GM21367 (cell line): ENCODE measurements around the gene DCPS.
A peak's percentile ranks its signal among the peaks of the same experiment; 100 is the strongest.
"Not testable (repeated sequence)": the region's sequence is repeated elsewhere in the genome, so short reads cannot be mapped to it uniquely, and the experiment has no call there.

Source experiments
- ATAC-seq: cut with Tn5 transposase; IDR thresholded peaks from one replicate; pipeline ENCODE4 v1.9.1; 2021; ENCODE audit not compliant: unreplicated experiment

Gene DCPS

DNA sequence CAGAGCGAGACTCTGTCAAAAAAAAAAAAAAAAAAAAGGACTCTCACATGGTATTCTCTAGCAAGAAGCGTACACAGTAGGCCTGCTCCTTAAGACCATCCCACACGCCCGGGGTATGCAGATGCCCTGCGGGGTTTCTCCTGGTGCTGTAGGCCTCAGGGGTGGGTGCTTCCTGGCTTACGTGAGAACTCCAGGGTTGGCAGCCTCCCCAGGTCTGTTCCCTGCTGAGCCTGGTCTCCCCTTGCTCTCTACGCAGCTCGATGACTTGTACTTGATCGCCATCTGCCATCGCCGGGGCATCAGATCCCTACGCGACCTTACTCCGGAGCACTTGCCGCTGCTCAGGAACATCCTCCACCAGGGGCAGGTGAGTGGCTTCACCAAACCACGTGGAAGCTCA lies 39.2 kb downstream of the DCPS start:
- ATAC-seq: no peak

DNA sequence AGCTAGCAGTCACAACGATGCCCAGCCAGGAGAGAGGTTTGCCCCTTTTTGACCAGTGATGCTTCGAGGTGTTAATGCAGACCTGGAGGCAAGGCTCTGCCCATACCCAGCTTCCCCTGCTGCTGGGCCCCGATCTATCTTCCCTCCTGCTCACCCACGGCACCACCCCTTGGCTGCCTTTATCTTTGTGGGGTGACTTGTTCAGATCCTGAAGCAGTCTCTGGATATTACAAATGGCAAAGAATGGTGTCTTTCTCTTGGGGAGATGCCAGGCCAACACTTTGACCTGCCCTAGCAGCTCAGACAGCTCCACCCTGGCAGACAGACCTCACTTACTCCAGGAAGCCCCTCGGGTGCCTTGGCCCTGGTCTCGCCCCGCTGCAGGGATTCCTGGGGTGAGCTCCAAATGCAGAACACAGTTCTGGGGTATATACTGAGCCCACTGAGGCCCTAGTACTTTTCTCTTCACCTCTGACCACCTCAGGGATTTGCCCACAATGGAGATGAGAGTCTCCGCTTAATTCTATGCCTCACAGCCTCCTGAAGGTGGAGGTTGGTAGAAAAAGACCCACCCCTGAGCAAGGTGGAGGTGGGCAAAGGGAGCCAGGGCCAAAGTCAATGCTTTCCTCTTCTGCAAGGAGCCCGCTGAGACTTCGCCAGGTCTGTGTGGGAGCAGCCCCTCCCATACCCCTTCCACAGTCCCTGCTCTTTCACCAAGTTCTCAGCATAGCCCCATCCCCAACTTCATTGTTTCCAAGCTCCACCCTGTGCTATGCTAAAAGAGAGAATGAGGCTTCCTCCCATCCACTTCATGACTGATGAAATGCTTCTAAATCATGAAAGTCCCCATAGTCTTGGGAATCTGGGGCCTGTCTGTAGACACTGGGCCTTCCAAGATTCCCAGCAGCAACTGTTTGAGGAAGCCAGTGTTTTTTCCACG lies 40.6 kb downstream of the DCPS start:
- no peak for ATAC-seq

DNA sequence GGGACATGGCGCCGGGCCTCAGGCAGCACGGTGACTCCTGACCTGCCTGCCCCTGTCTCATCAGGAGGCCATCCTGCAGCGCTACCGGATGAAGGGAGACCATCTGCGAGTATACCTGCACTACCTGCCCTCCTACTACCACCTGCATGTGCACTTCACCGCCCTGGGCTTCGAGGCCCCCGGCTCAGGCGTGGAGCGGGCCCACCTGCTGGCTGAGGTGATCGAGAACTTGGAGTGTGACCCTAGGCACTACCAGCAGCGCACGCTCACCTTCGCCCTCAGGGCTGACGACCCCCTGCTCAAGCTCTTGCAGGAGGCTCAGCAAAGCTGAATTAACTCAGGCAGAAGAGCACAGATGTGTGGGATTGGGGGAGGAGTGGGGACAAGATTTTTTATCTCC lies 41.4 kb downstream of the DCPS start:
- ATAC-seq: no peak

DNA sequence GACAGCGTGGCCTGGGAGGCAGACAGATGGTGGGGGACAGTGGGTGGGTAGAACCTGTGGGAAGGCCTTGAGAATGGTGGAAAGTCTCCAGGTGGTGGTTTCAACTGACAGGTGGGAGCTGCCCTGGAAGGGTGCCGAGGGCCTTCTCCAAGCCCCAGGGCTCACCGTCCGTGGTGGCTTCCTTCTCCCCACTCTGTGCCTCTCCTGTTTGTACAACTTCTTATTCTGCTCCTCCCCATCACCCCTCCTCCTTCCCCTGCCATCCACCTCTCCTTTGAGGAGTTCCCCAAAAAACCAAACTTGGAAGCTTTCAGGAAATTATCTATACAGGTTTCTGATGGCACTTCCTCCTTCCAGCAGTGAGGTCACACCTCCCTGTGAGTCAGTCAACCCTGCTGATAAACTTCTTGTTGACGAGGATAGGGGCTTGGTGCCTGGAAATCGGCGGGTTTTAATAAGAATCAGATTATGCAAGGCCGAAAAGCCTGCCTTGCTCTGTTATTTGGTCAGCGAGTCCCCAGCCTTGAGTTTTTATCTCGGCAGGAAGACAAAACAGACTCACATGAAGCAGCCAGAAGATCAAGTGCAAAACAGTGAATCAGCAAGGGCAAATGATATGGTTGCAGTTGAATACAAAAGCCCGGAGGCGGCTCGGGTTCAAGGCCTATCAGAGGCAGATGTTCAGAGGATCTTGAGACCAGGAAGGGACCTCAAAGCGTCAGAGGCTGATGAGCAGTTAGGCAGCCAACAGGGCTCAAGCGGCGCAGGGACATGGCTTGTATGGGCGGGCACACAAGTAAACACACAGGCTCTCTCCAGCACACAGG lies 42.1 kb downstream of the DCPS start:
- ATAC-seq: no peak

DNA sequence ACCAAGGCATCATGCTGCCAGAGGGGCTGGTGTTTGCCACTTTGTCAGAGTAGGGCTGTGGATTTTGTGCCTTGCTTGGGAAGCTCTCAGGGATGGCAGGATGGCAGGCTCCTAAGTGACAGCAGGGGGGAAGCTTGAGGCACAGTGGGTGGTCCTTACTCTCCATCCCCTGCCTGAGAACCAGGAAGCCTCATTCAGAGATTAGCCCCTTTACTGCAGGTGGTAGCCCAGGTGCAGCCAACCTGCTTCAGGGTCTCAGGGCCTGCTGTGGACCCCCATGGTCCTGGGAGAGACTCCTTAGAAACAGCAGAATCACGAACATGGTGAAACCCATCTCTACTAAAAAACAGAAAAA lies 42.7 kb downstream of the DCPS start:
- ATAC-seq: no peak

DNA sequence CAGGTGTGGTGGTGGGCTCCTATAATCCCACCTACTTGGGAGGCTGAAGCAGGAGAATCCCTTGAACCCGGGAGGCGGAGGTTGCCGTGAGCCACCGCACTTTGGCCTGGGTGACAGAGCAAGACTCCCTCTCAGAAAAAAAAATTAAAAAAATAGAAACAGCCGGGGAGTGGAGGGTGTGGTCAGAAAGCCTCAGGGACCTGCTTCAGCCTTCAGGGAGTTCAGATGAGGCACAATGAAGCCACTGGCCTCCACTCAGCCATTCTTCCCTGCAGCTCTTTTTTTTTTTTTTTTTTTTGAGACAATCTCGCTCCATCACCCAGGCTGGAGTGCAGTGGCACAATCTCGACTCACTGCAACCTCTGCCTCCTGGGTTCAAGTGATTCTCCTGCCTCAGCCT lies 43.1 kb downstream of the DCPS start:
- ATAC-seq: not testable (repeated sequence)

DNA sequence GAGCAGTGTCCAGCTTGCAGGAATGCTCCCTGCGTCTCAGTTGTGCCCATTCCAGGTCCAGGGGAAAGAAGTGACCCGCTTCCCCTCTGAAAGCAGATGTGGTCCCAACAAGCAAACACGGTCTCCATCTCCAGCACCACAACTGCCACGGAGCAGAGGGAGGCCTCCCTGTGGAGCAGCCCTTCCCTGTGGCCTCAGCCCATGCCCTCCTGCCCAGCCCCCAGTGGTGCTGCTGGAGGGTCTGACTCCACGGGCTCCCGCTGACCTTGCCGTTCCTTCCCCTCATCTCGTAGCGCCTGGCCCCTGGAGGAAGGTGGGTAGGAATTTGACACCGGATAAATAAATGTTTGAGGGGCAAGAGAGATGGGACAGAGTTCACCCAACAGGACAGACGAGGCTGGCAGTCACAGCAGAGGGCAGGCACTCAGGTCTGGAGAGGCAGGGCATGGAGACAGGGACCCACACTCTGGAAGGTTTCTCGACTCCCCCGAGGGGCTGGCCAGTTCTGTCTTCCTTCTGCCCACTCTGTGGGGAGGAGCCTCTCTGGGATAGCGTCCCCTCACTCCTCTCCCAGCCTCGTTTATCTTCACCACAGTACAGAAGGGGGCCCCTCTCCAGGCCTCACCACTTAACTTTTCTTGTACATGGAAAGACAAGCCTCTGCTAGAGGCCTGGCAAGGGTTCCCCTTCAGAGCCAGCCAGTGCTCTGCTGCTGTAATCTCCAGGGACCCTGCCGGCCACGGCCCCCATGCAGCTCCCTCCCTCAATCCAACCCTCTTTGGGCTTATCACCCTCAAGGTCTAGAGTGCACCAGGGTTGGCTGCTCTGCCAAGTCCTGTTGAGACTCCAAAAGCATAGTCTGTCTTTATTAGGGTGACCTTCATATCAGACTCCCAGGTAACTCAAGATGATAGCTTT lies 44.1 kb downstream of the DCPS start:
- ATAC-seq: no peak

DNA sequence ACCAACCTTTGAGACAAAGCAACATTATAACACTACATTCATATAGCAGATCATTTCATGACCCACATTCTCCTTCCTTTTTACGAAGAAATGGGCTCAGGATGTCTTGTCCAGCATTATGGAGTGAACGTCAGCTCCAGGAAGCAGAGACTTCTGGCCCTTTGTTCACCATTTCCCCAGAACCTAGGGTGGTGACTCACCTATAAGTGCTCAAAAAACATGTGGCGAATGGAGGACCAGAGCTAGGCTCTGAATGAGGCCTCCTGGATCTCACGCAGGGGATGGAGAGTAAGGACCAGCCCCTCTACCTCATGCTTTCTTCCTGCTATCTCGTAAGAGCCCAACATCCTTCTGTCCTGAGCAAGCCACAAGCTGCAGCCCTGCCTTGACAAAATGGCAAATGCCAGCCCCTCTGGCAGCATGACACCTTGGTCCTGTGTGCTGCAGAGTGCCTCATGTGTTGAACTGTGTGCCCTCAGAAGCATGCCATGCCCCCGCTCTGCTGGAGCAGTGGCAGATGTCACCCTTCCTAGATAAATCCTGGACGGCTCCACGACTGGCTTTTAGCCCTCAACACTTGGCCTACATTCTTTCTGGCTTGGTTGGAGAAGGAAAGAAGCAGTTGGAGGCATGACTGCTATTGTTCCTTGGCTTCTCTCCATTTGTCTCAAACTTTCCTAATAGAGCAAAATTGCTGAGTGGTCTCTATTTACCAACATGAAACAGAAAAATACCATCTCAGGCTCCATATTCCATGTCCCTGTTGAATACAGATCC lies 45.1 kb downstream of the DCPS start:
- no peak for ATAC-seq

DNA sequence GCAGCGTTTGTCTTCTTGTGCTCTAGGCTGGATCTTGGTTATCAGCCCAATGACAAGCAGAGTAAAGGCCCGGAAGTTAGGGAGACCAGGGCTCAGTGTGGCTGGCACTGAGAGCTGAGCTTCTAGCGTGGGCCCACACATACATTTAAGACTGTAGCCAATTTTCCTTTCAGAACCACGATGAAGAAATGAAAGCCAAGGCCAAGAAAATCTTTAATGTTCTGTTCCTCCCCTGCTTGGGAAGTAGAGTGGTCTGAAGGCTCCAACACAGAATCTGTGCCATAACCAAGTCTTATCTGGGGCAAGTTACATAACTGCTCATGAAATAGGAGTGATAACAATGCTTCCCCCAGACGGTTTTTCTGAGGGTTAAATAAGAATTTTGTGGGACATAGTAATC lies 47.0 kb downstream of the DCPS start:
- ATAC-seq: no peak

DNA sequence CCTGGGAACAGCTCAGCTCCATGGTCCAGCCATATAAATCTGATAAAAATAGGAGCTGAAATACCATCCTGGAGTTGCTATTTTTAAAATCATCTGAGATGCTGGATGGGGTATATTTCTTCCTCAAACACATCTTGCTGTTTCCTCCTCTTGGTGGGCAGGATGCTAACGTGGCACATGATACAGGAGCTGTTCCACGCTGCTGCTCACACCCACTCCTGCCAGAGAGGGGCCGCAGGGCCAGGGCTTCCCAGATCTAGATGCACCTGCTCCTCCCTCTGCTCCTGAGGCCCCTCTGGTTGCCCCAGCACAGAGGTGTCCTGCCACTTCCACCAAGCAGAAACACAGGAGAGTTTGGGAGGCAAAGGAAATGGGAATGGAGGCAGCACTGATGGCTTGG lies 48.3 kb downstream of the DCPS start:
- no peak for ATAC-seq

DNA sequence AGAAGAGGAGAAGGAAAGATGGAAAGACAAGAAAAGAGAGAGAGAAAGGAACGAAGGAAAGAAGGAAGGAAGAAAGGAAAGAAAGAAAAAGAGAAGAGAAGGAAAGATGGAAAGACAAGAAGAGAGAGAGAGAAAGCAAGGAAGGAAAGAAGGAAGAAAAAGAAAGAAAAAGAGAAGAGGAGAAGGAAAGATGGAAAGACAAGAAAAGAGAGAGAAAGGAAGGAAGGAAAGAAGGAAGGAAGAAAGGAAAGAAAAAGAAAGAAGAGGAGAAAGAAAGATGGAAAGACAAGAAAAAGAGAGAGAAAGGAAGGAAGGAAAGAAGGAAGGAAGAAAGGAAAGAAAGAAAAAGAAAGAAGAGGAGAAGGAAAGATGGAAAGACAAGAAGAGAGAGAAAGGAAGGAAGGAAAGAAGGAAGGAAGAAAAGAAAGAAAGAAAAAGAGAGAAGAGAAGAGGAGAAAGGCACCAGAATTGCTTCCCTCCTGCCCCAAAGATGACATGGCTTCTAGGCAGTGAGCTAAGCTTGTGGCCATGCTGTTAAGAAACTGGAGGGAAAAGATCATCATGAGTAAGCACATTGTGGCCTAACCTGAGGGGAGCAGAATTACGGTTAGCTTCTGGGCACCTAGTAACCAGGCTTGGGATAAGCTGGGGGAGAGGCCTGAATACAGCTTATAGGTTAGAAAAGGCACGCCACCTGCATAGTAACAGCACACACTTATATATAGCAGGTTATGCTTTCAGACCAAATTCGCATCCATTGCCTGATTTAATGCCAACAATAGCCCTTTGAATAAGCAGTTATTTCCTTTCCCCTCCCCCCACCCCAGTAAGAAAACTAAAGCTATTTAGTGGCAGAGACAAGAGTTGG lies 49.3 kb downstream of the DCPS start:
- no peak for ATAC-seq

DNA sequence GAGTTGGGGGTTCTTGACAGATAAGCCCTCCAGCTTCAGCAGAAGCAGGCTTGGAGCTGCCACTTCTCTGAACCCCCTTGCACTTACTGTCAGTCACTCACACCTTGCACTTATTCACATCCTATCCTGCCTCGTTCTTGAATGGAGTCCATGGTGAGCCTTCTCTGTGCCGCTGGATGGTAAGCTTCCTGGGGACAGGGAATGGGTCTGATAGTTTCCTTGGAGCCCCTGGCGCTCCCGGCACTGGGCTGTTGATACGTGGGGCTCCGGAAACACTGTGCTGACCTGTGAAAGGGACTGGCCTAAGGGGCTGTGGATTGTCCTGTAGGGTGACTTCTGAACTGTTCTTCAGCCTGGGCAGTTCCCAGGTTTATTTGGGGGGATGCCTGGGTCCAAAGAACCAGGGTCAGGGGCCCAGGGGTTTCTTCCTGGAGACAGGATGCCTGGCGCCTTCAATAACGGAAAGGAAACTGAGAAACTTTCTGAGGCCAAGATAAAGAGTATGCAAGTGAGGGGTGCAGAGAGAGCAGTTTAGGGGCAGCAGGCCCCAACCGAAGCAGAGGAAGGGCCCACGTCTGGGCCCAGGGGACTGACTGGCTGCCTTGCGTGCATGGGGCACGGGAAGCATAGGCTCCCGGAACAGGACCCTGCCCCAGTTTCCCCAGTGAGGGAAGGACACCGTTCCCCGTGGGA lies 50.9 kb downstream of the DCPS start:
- peak; percentile 27 for ATAC-seq

DNA sequence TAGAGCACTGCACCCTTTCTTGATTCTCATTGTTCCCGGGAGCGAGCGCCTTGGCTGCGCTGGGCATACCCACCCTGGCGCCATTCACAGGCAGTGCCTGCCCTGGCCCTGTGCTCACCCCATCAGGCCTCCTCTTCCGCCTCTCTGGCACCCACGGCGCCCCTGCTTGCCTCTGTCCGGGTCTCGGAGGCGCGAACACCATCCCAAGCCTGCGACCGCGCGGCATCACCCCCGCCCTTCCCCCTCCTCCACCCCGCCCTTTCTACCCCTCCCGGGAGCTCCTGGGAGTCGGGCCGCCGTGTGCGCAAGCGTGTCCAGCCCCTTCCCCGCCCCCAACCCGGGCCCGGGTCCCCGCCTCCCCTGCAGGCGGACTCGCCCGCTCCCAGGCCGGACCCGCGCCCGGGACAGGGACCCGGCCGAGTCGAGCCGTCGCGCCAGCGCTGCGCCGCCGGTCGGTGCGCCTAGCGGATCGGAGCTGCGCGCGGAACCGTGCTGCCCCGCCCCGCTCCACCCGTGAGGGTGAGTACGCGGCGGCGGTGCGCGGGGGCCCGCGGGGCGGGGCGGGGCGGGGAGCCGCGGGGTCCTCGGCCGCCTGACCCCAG lies 51.6 kb downstream of the DCPS start, which contains the start of gene ST3GAL4:
Gene ST3GAL4, plus strand, starts transcription at position 363 of the 602 bp plus-strand sequence. CDS start 50,470 bp downstream, outside the sequence.
- ATAC-seq: peak; percentile 49

DNA sequence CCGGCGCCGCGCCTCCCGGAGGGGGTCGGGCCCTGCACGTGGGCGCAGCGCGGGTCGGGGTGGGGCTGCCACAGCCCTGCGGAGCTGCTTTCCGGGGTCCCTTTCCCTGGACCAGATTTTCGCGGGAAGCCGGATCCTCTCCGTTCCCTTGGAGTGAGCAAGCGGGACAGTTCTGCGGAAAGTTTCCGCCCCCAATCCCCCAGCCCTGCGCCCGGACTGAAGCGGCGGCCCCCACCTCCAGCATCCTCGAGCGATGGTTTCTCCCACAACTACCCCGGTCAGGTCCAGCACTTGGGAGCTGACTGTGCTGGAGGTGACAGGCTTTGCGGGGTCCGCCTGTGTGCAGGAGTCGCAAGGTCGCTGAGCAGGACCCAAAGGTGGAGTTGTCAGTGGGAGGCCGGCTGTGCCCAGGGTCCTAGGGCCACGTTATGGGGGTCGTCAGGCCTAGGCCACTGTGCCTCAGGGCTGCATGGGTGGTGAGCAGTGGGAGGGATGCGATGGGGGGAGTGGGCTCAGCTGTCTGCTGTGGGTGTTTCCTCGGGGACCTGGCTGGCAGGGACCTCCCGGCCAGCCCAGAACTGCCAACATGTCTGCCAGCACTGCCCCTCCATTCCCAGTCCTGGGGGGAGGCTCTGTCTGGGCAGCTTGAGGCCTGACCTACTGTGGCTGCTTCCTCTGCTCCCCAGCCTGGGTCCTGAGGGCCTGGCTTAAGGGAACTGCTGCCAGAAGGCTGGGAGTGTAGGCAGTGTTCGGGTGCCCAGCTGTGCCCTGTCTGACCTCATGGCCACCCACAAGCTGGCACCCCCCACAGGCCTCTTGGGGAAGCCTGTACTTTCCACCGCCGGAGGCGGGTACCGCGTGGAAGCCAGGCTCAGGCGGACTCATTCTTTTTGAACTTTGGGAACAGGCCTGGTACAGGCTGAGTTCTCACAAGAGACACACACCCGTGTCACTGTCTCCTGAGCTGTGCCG lies 52.4 kb downstream of the DCPS start:
- peak; percentile 7 for ATAC-seq

DNA sequence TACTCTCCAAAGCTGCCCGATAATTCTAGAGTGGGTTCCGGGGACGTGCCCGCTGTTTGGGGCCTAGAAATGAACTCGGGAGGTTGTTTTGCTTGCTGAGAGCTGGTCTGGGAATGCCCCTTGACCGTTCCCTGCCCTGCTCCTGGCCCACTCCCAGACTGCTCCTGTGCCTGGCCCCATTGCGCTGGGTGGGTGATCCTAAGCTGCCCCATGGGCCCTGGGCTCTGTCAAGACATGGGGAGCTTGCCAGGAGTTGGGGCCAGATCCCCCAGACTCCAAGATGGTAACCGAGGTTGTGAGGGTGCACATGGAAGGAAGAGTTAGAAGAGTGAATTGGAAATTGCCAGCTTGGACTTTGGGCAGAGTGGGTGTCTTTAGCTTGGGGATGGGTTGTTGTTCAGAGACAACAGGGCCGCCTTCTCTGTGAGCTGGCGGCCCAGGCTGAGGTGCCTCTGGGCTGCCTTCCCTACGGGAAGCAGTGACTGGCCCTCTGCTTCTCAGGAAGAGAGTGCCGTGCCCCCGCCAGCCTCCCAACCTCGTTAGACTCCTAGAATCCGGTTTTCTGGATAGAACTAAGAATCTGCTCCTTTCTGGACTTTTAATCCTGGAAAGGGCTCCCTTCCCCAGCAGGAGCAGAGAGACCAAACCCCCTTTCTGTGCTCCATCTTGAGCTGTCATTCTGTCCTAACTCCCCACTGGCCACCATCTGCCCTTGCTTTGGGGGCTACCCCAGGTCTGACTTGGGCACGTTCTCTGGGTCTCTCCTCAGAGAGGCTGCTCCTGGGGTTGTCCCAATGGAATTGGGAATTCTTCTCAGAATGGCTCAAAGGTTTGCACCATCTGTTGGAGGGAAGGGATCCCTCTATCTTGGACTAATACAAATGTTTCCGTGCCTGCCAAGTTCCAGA lies 53.4 kb downstream of the DCPS start:
- ATAC-seq: no peak
